Sigmoid colon (tissue), 4 donors: ENCODE data around the gene ATG4B.

Experiments used
- CTCF ChIP-seq, 4 experiments: fragments of 450-650 bp in 3 of 4; fragments of 200-600 bp in 1 of 4; IDR thresholded peaks; one replicate each; pipeline ENCODE4 v1.5.1; 2016 to 2019; ENCODE audit warnings: antibody characterized with exemption in 4 of 4, mild to moderate bottlenecking in 3 of 4, moderate library complexity in 2 of 4
- EP300 ChIP-seq, 4 donors: sonication (generic); formaldehyde crosslinking; IDR thresholded peaks; one replicate each; pipeline ENCODE4 v1.6.1; 2017; ENCODE audit warnings: antibody characterized with exemption in 4 of 4
- POLR2AphosphoS5 ChIP-seq, 4 donors: sonication (generic); formaldehyde crosslinking; IDR thresholded peaks; one replicate each; pipeline ENCODE4 v1.6.1; 2017; ENCODE audit warnings: antibody characterized with exemption in 4 of 4

- TF ChIP-seq EP300 (IDR thresholded peaks at IDR 0.05) (no peak), CTCF (IDR thresholded peaks at IDR 0.05) (no peak), POLR2AphosphoS5 (IDR thresholded peaks at IDR 0.05) (no peak)
Observed at GRCh38 chr2:241601841-241602240, 35.7 kb upstream of the ATG4B start.
